ENCODE results near the gene PRM1. TPM values are rescaled to one million over a fixed set of nuclear protein-coding genes. Genes with fewer than 3 reads are reported as not detected.
"Not testable (repeated sequence)": the region's sequence is repeated elsewhere in the genome, so short reads cannot be mapped to it uniquely, and the experiment has no call there.

Gene PRM1
- total and polyA plus RNA-seq, 8 donors = not detected

DNA sequence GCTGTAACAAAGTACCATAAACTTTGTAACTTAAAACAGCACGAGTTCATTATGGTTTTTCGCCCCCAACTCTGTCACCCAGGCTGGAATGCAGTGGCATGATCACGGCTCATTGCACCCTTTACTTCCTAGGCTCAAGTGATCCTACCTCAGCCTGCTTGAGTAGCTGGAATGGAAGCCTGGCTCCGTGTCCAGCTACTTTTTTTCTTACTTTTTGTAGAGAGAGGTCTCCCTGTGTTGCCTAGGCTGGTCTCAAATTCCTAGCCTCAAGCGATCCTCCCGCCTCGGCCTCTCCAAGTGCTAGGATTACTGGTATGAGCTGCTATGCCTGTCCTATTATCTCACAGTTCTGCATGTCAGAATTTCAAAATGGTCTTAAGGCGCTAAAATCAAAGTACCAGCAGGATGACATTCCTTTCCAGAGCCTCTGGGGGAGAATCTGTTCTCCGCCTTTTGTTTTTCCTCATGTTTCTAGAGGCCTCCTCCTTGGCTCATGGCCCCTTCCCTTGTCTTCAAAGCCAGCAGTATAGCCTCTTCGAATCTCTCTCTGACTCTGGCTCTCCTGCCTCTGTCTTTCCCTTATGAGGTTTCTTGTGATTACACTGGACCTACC is 10.1 kb upstream of the PRM1 start:
- Histone ChIP-seq H3K4me1 (peaks cover 0 to 3% (median 0%) of the 10 kb centered on the region in 3 donors), H3K9me3 (no peaks in the 10 kb centered on the region), H3K4me3 (no peak overlapping the region), H3K36me3 (no peaks in the 10 kb centered on the region), H3K27ac (no peak overlapping the region), H3K27me3 (no peaks in the 10 kb centered on the region)
- TF ChIP-seq, protein P1, sequence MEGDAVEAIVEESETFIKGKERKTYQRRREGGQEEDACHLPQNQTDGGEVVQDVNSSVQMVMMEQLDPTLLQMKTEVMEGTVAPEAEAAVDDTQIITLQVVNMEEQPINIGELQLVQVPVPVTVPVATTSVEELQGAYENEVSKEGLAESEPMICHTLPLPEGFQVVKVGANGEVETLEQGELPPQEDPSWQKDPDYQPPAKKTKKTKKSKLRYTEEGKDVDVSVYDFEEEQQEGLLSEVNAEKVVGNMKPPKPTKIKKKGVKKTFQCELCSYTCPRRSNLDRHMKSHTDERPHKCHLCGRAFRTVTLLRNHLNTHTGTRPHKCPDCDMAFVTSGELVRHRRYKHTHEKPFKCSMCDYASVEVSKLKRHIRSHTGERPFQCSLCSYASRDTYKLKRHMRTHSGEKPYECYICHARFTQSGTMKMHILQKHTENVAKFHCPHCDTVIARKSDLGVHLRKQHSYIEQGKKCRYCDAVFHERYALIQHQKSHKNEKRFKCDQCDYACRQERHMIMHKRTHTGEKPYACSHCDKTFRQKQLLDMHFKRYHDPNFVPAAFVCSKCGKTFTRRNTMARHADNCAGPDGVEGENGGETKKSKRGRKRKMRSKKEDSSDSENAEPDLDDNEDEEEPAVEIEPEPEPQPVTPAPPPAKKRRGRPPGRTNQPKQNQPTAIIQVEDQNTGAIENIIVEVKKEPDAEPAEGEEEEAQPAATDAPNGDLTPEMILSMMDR (IDR thresholded peaks at IDR 0.05) = no peak
- FAIRE-seq (no peak), ATAC-seq (no peak), DNase-seq (no peak)
- intact Hi-C loops (cut with DNase I) = no loop called here
- WGBS, 2 donors = 74 to 82% methylated on average over 10 of the region's 10 CpGs

DNA sequence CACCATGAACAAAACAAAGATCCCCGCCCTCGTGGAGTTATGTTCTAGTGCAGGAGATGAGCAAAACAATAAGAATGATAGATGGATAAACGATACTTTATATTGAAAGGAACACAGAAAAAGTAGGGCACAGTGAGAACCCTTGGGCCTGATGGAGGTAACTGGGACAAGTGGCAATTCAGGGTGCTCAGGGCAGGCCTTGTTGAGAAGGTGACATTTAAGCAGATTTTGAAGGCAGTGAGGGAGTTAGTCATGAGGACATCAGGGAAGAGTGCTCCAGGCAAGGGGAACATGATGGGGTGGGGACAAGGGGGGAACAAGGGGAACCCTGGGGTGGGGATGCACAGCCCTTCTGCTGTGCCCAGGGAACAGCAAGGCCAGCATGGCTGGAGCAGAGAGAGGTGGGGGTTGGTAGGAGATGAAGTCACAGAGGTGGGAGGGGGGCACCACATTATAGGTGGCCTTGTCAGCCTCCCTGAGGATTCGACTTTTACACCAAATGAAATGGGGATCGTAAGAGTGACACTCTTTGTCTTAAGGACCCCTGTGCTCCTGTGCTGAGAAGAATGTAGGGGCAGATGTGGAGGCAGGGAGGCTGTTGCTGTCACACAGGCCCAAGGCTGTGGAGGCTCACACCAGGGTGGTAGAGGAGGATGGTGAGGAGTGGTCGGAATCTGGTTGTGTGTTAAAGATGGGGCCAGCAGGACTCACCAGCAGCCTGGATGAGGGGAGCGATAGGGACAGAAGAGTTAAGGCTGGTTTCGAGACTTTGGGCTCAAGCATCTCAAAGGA is 9.2 kb upstream of the PRM1 start:
- FAIRE-seq = no peak

GRCh38 chr16:11289696-11290095 is 8.6 kb upstream of the PRM1 start:
- not testable (repeated sequence) for FAIRE-seq, H3K9me3 ChIP-seq
- 88 to 93% methylated on average over 4 of the region's 4 CpGs for WGBS, 2 donors

More for the DNA sequence above, 9.2 kb upstream of the PRM1 start:
- intact Hi-C loops (cut with DNase I) = no loop called here
- DNase-seq (no peak), ATAC-seq (no peak)
- no peaks in the 10 kb centered on the region for H3K27me3 ChIP-seq
- H3K4me1 ChIP-seq = no peaks in the 10 kb centered on the region
- no peaks in the 10 kb centered on the region for H3K9me3 ChIP-seq
- WGBS, 2 donors = 80 to 87% methylated on average over 8 of the region's 8 CpGs
- no peaks in the 10 kb centered on the region for H3K36me3 ChIP-seq
- TF ChIP-seq, protein P1 (IDR thresholded peaks at IDR 0.05) = no peak
- H3K4me3 ChIP-seq = no peak overlapping the region
- no peak overlapping the region for H3K27ac ChIP-seq

DNA sequence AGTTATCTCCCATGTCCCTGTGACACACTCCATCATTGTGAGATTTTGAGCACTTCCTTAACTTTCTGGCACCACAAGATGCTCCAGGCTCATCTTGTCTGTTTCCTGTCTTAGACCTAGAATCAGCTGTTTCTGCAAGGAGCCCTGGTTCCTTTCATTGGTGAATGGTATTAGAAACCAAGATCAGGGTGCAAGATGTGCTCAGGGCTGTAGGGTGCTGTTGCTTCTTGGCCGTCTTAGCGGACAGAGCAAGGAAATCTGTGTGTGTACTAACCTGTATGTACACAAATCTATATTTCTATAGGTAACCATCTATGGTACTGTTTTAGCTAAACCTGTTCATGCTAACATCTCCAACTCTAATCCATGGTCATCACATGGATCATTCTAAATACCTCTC is 8.1 kb upstream of the PRM1 start:
- H3K9me3 ChIP-seq = no peaks in the 10 kb centered on the region
- H3K27me3 ChIP-seq = no peaks in the 10 kb centered on the region
- no peak overlapping the region for H3K27ac ChIP-seq
- 93 to 100% methylated on average over 2 of the region's 2 CpGs for WGBS, 2 donors
- H3K36me3 ChIP-seq = no peaks in the 10 kb centered on the region
- intact Hi-C loops (cut with DNase I) = no loop called here
- no peaks in the 10 kb centered on the region for H3K4me1 ChIP-seq
- FAIRE-seq (no peak), DNase-seq (no peak), ATAC-seq (no peak)
- TF ChIP-seq, protein P1 (IDR thresholded peaks at IDR 0.05) = no peak
- H3K4me3 ChIP-seq = no peak overlapping the region

More at GRCh38 chr16:11289696-11290095, 8.6 kb upstream of the PRM1 start:
- H3K36me3 ChIP-seq; DNase-seq; intact Hi-C loops (cut with DNase I); H3K27ac ChIP-seq; ATAC-seq; H3K4me1 ChIP-seq; H3K27me3 ChIP-seq; H3K4me3 ChIP-seq: not testable (repeated sequence)

GRCh38 chr16:11285842-11286241 is 4.7 kb upstream of the PRM1 start:
- 86% methylated on average over 2 of the region's 2 CpGs for WGBS, 2 donors
- H3K4me1 ChIP-seq = no peaks in the 10 kb centered on the region
- TF ChIP-seq, protein P1 (IDR thresholded peaks at IDR 0.05) = no peak
- H3K4me3 ChIP-seq = no peak overlapping the region
- intact Hi-C loops (cut with DNase I) = no loop called here
- H3K36me3 ChIP-seq = no peaks in the 10 kb centered on the region
- ATAC-seq = no peak
- no peak overlapping the region for H3K27ac ChIP-seq
- H3K27me3 ChIP-seq = no peaks in the 10 kb centered on the region
- H3K9me3 ChIP-seq = no peaks in the 10 kb centered on the region
- no peak for DNase-seq
- FAIRE-seq = no peak

All from pancreas (tissue), 10 donors.